Kidney epithelial cell (primary cell): ENCODE measurements around the gene ZNF154. TPM values are rescaled to one million over a fixed set of nuclear protein-coding genes. Genes with fewer than 3 reads are reported as not detected.

Source experiments
- DNase-seq: peaks from one replicate; pipeline ENCODE4 v3.0.0-alpha.2; 2010; ENCODE audit warnings: low read depth
- H3K27me3 ChIP-seq: 2 replicates; pipeline ENCODE4 v1.6.0; 2011; ENCODE audit warnings: low read length; ENCODE audit not compliant: control insufficient read depth, insufficient read depth
- H3K36me3 ChIP-seq: 2 replicates; pipeline ENCODE4 v1.5.1; 2011; ENCODE audit warnings: low read length; ENCODE audit not compliant: control insufficient read depth, insufficient read depth
- H3K4me3 ChIP-seq: 2 replicates; pipeline ENCODE4 v1.5.1; 2011; ENCODE audit warnings: low read depth, mild to moderate bottlenecking, control low read depth, low read length
- total RNA-seq: library from RNA; depleted of rRNA; stranded (reverse); fragments of >200 nt; gene quantifications from 2 replicates; pipeline ENCODE4 v1.2.3, GENCODE V29; 2015
- TF ChIP-seq, protein P1 (sequence below): IDR thresholded peaks from 2 replicates; pipeline ENCODE4 v1.5.1; 2011; ENCODE audit warnings: mild to moderate bottlenecking, moderate library complexity, low read length, control low read depth, inconsistent platforms; ENCODE audit not compliant: insufficient read depth, poor library complexity, severe bottlenecking

ZNF154 gene
- total RNA-seq, 1 donor from 2014 or later: 3.3 TPM

DNA sequence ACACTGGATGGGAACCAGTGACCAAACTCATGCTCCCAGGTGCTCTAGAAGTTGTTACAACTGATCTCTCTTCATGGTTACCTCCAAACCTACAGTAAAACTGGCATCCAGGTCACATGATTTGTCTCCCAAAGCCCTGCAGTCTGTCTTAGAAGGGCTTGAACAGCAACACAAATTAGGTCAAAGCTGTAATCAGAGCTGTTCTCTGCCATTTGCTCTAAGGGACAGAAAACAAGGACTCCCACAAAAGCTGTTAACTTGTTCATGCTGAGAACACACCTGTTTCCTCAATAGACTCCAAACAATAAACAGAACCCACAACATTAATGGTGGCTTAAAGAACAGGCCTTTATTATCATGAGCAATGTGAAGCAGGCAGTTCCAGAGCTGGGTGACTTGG lies 10.4 kb upstream of the ZNF154 start:
- Histone ChIP-seq H3K36me3 (peaks cover 2% of the 10 kb centered on the region), H3K4me3 (no peak overlapping the region), H3K27me3 (no peaks in the 10 kb centered on the region)
- TF ChIP-seq, protein P1, sequence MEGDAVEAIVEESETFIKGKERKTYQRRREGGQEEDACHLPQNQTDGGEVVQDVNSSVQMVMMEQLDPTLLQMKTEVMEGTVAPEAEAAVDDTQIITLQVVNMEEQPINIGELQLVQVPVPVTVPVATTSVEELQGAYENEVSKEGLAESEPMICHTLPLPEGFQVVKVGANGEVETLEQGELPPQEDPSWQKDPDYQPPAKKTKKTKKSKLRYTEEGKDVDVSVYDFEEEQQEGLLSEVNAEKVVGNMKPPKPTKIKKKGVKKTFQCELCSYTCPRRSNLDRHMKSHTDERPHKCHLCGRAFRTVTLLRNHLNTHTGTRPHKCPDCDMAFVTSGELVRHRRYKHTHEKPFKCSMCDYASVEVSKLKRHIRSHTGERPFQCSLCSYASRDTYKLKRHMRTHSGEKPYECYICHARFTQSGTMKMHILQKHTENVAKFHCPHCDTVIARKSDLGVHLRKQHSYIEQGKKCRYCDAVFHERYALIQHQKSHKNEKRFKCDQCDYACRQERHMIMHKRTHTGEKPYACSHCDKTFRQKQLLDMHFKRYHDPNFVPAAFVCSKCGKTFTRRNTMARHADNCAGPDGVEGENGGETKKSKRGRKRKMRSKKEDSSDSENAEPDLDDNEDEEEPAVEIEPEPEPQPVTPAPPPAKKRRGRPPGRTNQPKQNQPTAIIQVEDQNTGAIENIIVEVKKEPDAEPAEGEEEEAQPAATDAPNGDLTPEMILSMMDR: no peak
- no peak for DNase-seq

DNA sequence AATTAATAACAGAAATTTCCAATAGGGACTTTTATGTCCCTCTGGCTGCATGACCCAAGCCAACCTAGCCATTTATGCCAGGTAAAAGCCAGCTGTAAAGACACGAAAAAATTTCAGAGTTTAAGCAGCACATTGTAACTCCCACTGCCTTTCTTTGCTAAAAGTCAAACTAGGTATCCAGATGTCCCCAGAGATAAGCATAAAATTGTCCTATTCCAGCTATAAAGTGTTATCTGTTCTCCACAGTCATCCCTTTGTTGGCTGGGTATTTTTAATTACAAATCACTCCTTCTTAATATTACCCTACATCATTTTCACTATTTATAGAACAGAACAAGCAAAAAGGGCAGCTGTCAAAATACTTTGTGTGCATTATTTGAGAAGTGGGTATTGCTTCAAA lies 3.2 kb upstream of the ZNF154 start:
- DNase-seq: no peak
- TF ChIP-seq, protein P1: no peak
- H3K36me3 ChIP-seq: no peaks in the 10 kb centered on the region
- no peak overlapping the region for H3K4me3 ChIP-seq
- no peaks in the 10 kb centered on the region for H3K27me3 ChIP-seq

DNA sequence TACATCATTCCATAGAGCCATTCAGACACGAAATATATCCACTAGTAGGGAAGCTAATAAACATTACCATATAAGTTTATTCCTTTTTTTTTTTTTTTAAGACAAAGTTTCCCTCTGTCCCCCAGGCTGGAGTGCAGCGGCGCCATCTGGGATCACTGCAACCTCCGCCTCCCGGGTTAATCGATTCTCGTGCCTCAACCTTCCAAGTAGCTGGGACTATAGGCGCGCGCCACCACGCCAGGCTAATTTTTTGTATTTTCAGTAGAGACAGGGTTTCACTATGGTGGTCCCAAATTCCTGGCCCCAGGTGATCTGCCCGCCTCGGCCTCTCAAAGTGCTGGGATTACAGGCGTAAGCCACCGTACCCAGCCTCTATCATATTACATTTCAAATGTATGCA lies 612 bp upstream of the ZNF154 start:
- TF ChIP-seq, protein P1: no peak
- H3K36me3 ChIP-seq: no peaks in the 10 kb centered on the region
- no peak overlapping the region for H3K4me3 ChIP-seq
- DNase-seq: no peak
- H3K27me3 ChIP-seq: no peaks in the 10 kb centered on the region

DNA sequence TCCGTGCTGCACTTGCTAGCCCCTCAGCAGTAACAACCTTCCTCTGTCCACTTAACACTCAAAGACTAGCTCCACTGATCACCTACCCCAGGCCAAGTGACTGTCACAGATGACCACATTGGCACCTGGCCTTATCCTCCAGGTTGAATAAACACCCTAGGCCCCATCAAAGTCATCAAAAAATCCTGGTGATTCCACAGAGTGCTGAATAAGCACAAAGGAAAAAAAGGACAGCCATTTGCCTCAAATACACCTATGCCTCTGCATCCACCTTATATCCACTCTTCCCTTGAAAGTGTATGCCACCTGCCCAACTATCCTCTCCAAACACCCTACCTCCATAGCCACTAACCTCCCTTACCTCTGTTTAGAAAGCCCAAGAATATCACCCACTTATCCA lies 2.7 kb downstream of the ZNF154 start:
- no peak for DNase-seq
- Histone ChIP-seq H3K36me3 (no peaks in the 10 kb centered on the region), H3K27me3 (no peaks in the 10 kb centered on the region), H3K4me3 (no peak overlapping the region)
- TF ChIP-seq, protein P1: no peak

- Histone ChIP-seq H3K36me3 (no peaks in the 10 kb centered on the region), H3K4me3 (no peak overlapping the region), H3K27me3 (no peaks in the 10 kb centered on the region)
- TF ChIP-seq, protein P1: no peak
- DNase-seq: no peak
Measured at GRCh38 chr19:57701625-57702024, 7.4 kb downstream of the ZNF154 start.

DNA sequence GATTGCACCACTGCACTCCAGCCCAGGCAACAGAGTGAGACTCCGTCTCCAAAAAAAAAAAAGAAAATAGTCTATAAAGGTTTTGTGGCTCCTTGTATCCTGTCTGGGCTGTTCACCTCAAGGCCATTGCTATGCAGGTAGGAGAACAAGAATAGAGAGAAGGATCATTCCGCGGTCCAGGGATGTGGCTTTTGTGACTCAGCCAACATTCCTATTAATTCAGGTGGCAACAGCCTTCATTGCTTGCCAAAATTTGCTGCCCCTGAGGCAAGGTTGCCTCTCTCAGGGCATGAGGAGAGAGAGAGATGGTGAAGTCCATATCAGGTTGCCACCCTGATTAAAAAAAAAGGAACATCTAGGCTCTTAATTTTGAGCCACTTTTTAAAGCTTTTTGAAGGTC lies 19.3 kb downstream of the ZNF154 start:
- H3K27me3 ChIP-seq: no peaks in the 10 kb centered on the region
- H3K4me3 ChIP-seq: no peak overlapping the region
- no peak for DNase-seq
- H3K36me3 ChIP-seq: peaks cover 2% of the 10 kb centered on the region
- TF ChIP-seq, protein P1: no peak
